GM19025 (cell line): Measurements from ENCODE around the gene FAM219B.

Source experiments
- ATAC-seq: cut with Tn5 transposase; IDR thresholded peaks from one replicate; pipeline ENCODE4 v1.9.1; 2021; ENCODE audit warnings: mild to moderate bottlenecking, low read depth, moderate library complexity; ENCODE audit not compliant: unreplicated experiment

The FAM219B gene

GRCh38 chr15:74851960-74852359 is 54.7 kb downstream of the FAM219B start:
- no peak for ATAC-seq

GRCh38 chr15:74850393-74850792 is 56.3 kb downstream of the FAM219B start:
- no peak for ATAC-seq
